Stimulated activated CD4-positive, alpha-beta T cell treated with anti-CD3 and anti-CD28 coated beads, TNF-alpha, amount 100 ng/mL, for 1 hour (primary cell): Measurements from ENCODE around the gene FILIP1.
A peak's percentile ranks its signal among the peaks of the same experiment; 100 is the strongest.

Experiments used
- DNase-seq, 3 donors: peaks; one replicate each; pipeline ENCODE4 v3.0.0-alpha.2; 2020; ENCODE audit warnings: low read depth in 3 of 3, low spot score in 1 of 3

Gene FILIP1

DNA sequence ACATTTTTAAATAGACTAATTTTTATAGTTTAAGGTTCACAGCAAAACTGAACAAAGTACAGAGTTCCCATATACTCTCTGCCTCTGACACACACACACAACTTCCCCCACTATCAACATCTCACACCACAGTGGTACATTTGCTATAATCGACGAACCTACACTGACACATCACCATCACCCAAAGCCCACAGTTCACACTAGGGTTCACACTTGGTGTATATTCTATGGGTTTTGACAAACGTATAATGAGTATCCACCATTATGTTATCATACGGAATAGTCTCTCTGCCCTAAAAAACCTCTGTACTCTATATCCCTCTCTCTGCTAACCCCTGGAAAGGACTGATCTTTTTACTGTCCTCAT lies 224.6 kb downstream of the FILIP1 start:
- no peak for DNase-seq

DNA sequence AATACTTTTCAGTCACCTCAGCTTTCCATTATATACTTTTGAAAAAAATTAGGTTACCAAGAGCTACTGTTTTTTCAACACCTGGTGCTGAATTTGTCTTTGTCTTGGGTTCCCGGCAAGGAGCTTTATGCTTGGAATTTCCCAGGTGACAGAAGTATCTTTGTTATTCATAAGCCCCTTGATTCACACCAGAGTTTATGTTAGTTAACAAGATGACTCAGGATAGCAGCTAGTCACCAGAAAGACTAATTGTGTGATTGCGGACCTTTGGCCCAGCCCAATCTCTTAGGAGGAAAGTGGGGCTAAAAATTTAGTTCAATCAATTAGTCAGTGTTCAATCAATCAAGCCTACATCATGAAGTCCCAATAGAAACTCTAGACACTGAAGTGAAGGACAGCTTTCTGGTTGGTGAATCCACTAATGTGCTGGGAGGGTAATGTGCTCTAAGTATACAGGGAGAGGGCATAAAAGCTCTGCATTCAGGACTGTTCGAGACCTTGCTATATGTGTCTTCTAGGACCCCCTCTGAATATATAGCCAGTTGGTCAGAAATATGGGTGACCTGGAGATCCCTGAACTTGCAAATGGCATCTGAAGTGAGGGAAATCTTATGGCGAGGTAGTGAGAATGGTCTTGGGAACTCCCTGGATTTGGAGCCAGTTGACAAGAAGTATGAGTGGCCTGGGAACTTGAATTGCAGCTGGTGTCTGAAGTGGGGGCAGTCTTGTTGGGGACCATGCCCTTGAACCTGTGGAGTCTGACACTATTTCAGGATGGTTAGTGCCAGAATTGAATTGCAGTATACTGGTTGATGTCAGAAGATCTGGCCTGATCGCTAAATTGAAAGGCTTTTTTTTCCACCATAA lies 225.2 kb downstream of the FILIP1 start:
- no peak for DNase-seq

DNA sequence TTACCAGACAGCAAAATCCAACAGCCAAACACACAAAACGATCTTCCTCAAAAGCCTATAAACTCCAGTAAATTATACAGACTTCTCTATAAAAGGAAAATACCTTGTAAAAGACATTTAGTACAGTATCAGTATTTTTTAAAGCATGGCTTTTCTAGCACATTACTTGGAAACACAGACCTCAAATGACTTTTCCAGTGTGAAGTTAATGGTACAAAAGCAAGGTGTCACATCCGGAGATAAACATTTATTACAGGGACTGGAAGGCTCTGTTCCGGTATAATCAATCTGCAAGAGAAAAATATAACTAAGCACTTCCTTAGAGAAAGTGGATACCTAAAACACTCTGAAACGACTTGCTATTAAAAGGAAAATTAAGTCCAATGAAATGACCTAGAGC lies 226.1 kb downstream of the FILIP1 start:
- no peak for DNase-seq

DNA sequence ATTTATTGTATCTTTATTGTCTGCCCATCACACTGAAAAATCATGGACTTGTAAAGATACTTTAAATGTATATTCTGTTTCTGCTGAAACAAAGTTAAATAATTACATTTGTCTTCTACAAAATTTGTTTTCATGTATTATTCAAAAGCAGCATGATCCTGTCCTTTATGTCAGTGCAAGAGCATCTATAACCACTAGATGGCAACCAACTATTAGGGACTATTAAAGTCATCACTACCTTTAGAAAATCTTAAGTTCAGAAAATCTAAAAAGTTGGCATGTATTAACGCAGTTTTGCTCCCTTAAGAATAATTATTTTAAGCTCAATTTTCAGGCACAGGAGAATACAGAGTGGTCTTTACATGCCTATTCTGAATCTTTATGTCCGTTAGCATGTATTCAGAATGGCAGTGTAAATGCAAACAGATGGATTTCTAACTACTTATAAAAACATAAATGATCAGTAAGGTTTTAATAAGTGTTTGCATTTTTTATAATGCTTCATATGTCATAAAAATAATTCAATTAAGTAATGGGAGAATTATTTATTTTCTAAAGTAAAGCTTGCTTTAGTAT lies 226.8 kb downstream of the FILIP1 start:
- DNase-seq: no peak

DNA sequence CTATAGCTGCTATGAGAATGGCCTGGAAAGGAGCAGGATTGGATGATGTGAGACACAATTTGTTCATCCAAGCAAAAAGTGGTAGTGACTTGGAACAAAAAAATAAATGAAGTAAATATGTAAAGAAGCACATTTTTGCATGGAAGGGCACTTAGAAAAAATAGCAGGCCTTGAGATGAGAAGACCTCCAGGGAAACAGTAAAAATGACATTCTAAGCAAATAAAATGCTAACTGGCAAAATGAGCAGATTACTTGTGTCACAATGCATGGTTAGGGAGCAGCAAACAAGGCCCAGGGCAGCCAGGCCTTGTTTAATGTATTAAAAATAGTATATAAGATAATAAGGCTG lies 230.2 kb downstream of the FILIP1 start:
- DNase-seq: no peak

DNA sequence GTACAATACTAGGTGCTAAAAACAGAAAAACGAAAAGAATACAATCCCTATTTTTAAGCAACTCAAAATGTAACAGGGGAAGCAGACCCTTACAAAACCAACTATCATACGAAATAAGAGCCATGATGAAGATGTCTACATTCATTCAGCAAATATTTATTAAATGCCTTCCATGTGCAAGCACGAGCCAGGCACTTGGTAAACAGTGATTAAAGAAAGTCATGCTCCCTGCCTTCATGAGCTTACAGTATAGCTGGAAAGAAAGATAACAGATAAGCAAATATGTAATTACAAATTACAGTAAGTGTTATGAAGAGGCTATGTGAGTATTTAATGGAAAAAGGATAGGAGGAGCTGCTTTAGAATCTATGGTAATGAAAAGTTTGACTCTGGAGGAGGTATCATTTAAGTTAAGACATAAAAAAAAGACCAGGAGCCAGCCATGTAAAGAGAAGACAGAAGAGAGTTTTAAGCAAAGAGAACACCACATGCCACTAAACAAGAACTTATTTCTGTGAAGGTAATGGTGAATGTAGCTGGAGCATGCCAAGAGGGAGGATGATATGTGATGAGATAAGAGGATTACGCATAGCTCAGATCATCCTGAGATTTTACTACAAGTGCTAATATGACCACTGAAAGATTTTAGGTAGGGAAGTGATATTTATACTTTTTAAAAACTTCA lies 230.7 kb downstream of the FILIP1 start:
- no peak for DNase-seq

DNA sequence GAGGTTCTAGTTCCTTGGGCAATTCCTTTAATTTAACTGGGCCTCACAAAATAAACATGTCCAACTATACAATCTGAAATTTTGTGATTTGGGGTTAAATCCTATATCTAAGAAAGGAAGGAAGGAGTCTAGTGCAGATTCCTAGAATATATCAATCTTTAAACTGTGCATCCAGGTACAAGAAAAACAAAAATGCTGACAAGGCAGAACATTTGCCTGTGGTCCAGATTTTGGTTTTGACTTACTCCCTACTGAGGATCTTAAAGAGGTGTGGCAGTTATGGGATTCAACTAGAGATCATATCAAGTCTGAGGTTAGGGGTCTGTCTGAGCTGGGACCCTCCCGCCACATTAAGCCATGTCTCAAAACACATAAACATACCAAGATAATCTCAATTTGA lies 232.3 kb downstream of the FILIP1 start:
- no peak for DNase-seq

DNA sequence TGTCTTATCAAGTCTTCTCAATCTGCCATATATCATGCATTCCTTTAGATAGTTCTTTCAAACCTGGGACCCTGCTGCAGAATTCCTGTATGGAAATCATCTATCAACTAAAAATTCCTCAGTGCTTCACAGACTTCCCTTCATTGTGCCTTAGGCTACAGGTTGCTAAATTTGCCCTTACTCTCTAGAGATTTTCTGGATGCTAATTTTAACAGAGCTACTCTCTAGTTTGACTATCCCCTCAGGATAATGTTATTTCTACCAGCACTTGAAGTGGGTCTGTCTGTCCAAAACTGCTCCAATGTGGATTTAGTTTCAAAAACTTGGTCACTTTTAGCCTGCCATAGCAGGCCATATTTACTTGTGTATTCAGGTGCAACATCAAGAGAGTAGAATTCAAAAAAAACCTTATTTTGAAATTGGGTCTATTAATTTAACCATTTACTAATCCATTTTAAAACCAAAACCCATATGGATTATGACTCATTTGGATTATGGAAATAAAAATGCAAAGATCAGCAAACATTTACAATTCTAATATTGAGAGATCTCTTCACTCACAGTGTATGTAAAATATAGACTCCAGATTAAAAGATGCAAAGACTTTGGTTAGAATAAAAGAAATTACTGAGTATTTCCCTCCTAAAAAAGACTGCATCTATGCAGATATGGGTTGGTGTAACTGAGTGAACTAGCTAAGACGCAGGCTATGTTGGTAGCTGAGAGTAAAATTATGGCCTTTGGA lies 236.1 kb downstream of the FILIP1 start:
- no peak for DNase-seq

DNA sequence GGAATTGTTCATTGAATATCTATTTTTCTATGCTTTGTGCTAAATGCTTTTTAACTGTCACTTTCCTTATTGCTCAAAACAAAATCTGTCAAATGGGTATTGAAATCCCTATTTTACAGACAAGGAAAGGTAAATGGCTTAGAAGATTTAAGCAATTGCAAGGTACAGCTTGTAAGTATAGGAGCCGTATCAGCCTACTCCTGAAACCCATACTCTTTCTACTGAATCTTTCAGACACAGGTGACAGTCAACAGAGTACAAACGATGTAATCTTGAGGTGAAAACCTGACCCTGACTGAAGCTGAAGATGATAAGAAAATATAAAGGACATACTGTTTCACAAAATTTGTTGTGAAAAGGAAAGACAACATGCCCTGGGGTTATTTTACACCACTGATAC lies 243.0 kb downstream of the FILIP1 start:
- DNase-seq: no peak

DNA sequence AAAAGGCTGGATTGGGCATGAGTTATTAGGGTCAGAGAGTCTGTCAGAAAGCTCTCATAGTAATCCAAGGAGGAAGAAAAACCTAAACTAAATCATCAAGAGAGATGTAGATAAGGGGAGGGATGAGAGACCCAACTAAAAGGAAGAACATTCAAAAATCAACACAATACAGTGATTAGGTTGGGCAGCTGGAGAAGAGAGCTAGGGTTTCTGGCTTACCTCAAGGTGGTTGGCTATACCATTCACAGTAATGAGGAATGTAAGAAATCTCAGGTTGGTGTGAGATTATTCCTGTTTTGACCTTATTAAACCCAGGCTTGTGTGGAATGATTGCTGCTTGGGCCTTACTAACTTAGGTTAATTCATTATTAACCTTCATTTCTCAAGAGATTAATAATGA lies 243.8 kb downstream of the FILIP1 start:
- DNase-seq: no peak

DNA sequence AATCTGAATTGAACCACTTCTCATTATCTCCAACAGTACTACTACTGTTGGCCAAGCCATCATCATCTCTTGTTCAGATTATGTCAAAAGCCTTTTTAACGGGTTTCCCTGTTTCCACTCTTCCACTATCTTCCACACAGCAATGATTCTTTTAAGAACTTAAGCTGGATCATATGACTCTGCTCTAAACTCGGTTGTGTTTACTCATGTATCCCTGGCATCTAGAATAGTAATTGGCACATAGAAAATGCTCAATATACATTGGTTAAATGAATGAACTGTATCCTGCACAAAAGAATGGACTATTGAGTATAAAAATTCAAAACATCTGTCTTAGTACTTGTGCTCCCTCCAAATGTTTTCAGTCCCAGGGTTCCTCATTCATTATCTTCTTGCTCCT lies 247.2 kb downstream of the FILIP1 start:
- no peak for DNase-seq

DNA sequence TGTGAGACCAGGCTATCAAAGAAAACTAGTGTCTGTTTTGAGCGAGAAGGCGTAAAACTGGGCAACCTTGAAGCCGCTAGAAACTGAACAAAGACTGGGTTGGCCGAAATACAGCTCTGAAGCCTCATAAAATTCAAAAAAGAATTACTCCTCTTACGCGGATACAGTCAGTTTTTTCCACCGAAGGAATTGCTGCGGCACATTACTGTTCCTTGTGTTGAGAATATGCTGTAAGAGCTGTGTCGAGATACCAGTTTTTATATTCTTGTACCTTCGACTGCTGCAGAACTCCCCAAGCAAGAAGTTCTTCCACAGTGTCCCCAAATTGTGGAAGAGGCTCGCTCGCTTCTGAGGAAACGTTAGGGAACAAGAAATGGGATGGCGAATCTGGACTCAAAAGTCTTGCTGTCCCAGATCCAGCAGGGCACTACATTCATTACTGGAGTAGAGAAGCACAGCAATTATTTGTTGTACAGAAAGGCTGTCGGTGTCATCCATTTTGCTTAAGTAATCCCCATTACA lies 249.5 kb downstream of the FILIP1 start:
- no peak for DNase-seq

DNA sequence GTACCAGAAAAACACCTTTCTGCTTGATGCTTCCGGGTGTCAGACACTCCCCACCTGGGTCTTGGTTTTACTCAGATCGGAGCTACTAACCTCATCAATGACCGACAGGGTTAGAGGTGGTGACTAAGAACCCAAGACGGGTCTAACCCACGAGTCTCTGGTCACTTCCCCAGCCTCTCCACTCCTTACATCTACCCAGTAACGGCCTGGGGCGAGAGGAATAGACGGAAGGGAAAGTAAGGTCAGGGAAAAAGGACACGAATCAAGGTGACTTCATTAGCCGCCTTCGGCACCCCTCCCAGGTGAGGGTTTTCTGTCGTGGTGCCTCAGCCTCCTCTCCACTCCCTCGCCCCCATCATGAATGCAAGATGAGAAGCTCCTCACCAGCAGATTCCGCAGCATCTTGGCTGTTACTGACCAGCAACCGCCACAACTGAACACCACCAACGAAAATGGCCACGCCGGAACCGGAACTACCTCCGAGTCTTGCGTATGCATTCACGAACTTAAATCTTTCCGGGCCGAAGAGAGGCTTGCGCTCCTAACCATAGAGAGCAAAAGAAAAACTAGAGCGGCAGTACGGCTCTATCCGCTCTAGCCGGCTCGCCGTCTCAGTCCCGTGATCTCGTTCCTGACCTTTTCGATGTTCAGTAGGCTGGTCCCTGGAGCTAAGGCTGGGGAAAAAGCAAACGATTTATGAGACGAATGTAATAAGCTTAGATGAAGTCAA lies 250.1 kb downstream of the FILIP1 start, which contains the start of gene COX7A2:
COX7A2 (minus strand) TSS at position 469 of the 730 bp plus-strand sequence; CDS start at position 402, 67 bp downstream.
- peak; percentile 47 to 62 (median 59) for DNase-seq
